A673 (cell line): ENCODE data around the gene TESK2. TPM values are rescaled to one million over a fixed set of nuclear protein-coding genes. Genes with fewer than 3 reads are reported as not detected.

Experiments
- BruUV-seq: library from RNA; stranded (reverse); fragments of 400-500 nt; replicated peaks from 2 replicates; lab custom pipeline; 2021; lab: Mats Ljungman, UMichigan
- CTCF ChIA-PET: fragments of 300-600 bp; sonication (Branson Sonifier 250); formaldehyde crosslinking; loops from one replicate; lab custom pipeline; 2022; ENCODE audit warnings: antibody characterized with exemption; lab: Charles Lee
- POLR2A ChIA-PET: fragments of 300-600 bp; sonication (Branson Sonifier 250); formaldehyde crosslinking; loops from one replicate; lab custom pipeline; 2022; ENCODE audit warnings: antibody characterized with exemption; ENCODE audit not compliant: low non-redundant PET; lab: Charles Lee
- DNase-seq: peaks from one replicate; pipeline ENCODE4 v3.0.0-alpha.2; 2015; ENCODE audit warnings: low spot score
- H3K27ac ChIP-seq: fragments of 200-600 bp; sonication (generic); 2 replicates; pipeline ENCODE4 v1.5.1; 2016; ENCODE audit warnings: mixed run types, low read depth, mild to moderate bottlenecking, mixed read lengths, antibody characterized with exemption, low read length; ENCODE audit not compliant: poor library complexity, severe bottlenecking
- H3K27me3 ChIP-seq: fragments of 200-600 bp; sonication (generic); replicated peaks from 2 replicates; pipeline ENCODE4 v1.6.1; 2017; ENCODE audit warnings: mixed run types, low read depth, mild to moderate bottlenecking, mixed read lengths, antibody characterized with exemption, low read length; ENCODE audit not compliant: insufficient read depth, poor library complexity
- H3K36me3 ChIP-seq: fragments of 200-600 bp; sonication (generic); 2 replicates; pipeline ENCODE4 v1.6.1; 2016; ENCODE audit warnings: mixed run types, mild to moderate bottlenecking, mixed read lengths, antibody characterized with exemption, low read length; ENCODE audit not compliant: insufficient read depth, poor library complexity, severe bottlenecking
- H3K4me1 ChIP-seq: fragments of 200-600 bp; sonication (generic); 2 replicates; pipeline ENCODE4 v1.6.1; 2017; ENCODE audit warnings: mixed run types, mild to moderate bottlenecking, mixed read lengths, antibody characterized with exemption, low read length; ENCODE audit not compliant: insufficient read depth, poor library complexity, severe bottlenecking
- H3K4me3 ChIP-seq: fragments of 200-600 bp; sonication (generic); 2 replicates; pipeline ENCODE4 v1.5.1; 2016; ENCODE audit warnings: low read depth, mixed run types, mild to moderate bottlenecking, mixed read lengths, low read length; ENCODE audit not compliant: poor library complexity, severe bottlenecking
- H3K9me3 ChIP-seq: fragments of 200-600 bp; sonication (generic); 2 replicates; pipeline ENCODE4 v1.6.1; 2016; ENCODE audit warnings: mixed run types, low read depth, mild to moderate bottlenecking, mixed read lengths, antibody characterized with exemption, low read length; ENCODE audit not compliant: poor library complexity, severe bottlenecking
- EZH2 ChIP-seq: fragments of 200-600 bp; sonication (generic); IDR thresholded peaks from 2 replicates; pipeline ENCODE4 v1.6.1; 2017; ENCODE audit warnings: borderline replicate concordance, low read depth, mild to moderate bottlenecking, mixed read lengths, antibody characterized with exemption, low read length; ENCODE audit not compliant: poor library complexity, severe bottlenecking
- intact Hi-C: fragments of 100-400 bp; cut with micrococcal nuclease; formaldehyde crosslinking; loops from one replicate; pipeline ENCODE4 v1.10.0; 2022; ENCODE audit not compliant: unreplicated experiment
- total RNA-seq: library from RNA; stranded (reverse); gene quantifications from 2 replicates; pipeline ENCODE4 v1.2.3, GENCODE V29; 2021
- TF ChIP-seq, protein P1 (sequence below): fragments of 300-800, 200-600 bp; sonication (generic); conservative IDR thresholded peaks from 2 replicates; pipeline ENCODE4 v1.5.1; 2017; ENCODE audit warnings: low read depth, mild to moderate bottlenecking, antibody characterized with exemption, low read length, moderate library complexity, mixed read lengths

Gene TESK2
- total RNA-seq, 1 experiment from 2014 or later, result 0.75 TPM

DNA sequence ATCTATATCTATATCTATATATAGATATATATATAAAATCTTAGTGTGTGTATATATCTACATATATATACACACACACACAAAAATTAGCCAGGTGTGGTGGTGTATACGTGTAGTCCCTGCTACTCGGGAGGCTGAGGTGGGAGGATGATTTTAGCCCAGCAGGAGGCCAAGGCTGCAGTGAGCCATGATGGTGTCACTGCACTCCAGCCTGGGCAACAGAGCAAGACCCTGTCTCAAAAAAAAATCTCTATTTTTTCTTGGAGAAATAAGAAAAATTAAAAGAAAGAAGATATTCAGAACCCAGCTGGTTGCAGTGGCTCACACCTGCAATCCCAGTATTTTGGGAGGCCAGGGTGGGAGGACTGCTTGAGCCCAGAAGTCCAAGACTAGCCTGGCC, 85.3 kb downstream of the TESK2 start:
- no TSS peak for BruUV-seq

DNA sequence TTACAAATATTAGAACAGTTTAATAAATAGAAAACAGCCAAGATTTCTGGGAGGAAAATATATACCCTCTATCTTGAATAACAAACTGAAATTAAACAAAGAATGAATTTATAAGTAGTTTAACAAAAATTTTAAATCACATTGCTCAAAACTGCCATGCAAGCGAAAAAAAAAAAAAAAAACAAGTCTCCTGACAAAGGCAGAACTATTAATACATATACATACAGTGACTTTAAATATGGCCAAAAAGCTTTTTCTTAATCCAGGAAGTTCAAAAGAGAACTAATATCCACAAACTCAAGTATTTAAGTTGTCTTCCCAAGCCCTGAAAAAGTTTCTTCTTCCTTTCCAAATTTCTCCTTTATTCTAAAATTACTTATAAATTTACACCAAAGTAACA, 87.2 kb downstream of the TESK2 start:
- no peak for DNase-seq
- ChIA-PET CTCF (no interaction called here), POLR2A (no interaction called here)
- Histone ChIP-seq H3K4me3 (no peak overlapping the region), H3K4me1 (no peaks in the 10 kb centered on the region), H3K36me3 (no peaks in the 10 kb centered on the region), H3K27ac (no peak overlapping the region), H3K9me3 (no peaks in the 10 kb centered on the region), H3K27me3 (no peaks in the 10 kb centered on the region)
- no TSS peak for BruUV-seq
- TF ChIP-seq, protein P1, sequence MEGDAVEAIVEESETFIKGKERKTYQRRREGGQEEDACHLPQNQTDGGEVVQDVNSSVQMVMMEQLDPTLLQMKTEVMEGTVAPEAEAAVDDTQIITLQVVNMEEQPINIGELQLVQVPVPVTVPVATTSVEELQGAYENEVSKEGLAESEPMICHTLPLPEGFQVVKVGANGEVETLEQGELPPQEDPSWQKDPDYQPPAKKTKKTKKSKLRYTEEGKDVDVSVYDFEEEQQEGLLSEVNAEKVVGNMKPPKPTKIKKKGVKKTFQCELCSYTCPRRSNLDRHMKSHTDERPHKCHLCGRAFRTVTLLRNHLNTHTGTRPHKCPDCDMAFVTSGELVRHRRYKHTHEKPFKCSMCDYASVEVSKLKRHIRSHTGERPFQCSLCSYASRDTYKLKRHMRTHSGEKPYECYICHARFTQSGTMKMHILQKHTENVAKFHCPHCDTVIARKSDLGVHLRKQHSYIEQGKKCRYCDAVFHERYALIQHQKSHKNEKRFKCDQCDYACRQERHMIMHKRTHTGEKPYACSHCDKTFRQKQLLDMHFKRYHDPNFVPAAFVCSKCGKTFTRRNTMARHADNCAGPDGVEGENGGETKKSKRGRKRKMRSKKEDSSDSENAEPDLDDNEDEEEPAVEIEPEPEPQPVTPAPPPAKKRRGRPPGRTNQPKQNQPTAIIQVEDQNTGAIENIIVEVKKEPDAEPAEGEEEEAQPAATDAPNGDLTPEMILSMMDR, result no peak
- no peak for TF ChIP-seq EZH2
- intact Hi-C loops, result no loop called here

More for the DNA sequence above, 85.3 kb downstream of the TESK2 start:
- Histone ChIP-seq H3K36me3 (no peaks in the 10 kb centered on the region), H3K9me3 (no peaks in the 10 kb centered on the region), H3K4me1 (no peaks in the 10 kb centered on the region), H3K27me3 (no peaks in the 10 kb centered on the region), H3K4me3 (no peak overlapping the region), H3K27ac (no peak overlapping the region)
- TF ChIP-seq EZH2, result no peak
- TF ChIP-seq, protein P1, result no peak
- DNase-seq, result no peak
- POLR2A ChIA-PET, result no interaction called here
- intact Hi-C loops, result no loop called here
- CTCF ChIA-PET, result no interaction called here

- Histone ChIP-seq H3K4me1 (no peaks in the 10 kb centered on the region), H3K36me3 (no peaks in the 10 kb centered on the region), H3K4me3 (no peak overlapping the region), H3K27me3 (no peaks in the 10 kb centered on the region), H3K27ac (no peak overlapping the region), H3K9me3 (no peaks in the 10 kb centered on the region)
- no TSS peak for BruUV-seq
- DNase-seq, result no peak
- ChIA-PET CTCF (no interaction called here), POLR2A (no interaction called here)
- intact Hi-C loops, result no loop called here
- TF ChIP-seq EZH2, result no peak
- TF ChIP-seq, protein P1, result no peak
These were observed 87.7 kb downstream of the TESK2 start for GRCh38 chr1:45403298-45403697.
